GDM1 (cell line): Measurements from ENCODE around the gene ARMC7.
A peak's percentile ranks its signal among the peaks of the same experiment; 100 is the strongest.
"Not testable (repeated sequence)": the region's sequence is repeated elsewhere in the genome, so short reads cannot be mapped to it uniquely, and the experiment has no call there.

ENCODE experiments used
- DNase-seq: peaks from one replicate; lab custom pipeline; 2025; lab: John Stamatoyannopoulos, UW

ARMC7 gene

DNA sequence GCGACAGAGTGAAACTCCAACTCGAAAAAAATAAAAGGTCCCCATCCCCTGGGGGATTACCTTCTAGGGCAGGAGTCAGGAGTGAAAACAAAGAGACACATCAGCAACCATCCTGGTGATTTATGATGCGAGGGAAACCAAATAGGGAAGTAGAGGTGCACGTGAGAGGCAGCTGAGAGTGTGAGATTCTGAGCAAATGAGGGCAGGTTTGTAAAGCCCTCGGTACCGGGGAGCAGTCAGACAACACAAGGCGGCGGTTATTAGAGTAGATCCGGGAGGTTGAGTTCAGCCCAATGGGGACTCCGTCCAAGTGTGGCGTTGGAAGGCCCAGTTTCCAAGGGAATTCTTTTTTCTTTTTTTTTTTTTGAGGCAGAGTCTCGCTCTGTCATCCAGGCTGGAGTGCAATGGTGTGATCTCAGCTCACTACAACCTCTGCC, 7.4 kb upstream of the ARMC7 start:
- DNase-seq, result peak; percentile 73

- DNase-seq, result no peak
Measured at GRCh38 chr17:75103601-75104554, 5.9 kb upstream of the ARMC7 start.

DNA sequence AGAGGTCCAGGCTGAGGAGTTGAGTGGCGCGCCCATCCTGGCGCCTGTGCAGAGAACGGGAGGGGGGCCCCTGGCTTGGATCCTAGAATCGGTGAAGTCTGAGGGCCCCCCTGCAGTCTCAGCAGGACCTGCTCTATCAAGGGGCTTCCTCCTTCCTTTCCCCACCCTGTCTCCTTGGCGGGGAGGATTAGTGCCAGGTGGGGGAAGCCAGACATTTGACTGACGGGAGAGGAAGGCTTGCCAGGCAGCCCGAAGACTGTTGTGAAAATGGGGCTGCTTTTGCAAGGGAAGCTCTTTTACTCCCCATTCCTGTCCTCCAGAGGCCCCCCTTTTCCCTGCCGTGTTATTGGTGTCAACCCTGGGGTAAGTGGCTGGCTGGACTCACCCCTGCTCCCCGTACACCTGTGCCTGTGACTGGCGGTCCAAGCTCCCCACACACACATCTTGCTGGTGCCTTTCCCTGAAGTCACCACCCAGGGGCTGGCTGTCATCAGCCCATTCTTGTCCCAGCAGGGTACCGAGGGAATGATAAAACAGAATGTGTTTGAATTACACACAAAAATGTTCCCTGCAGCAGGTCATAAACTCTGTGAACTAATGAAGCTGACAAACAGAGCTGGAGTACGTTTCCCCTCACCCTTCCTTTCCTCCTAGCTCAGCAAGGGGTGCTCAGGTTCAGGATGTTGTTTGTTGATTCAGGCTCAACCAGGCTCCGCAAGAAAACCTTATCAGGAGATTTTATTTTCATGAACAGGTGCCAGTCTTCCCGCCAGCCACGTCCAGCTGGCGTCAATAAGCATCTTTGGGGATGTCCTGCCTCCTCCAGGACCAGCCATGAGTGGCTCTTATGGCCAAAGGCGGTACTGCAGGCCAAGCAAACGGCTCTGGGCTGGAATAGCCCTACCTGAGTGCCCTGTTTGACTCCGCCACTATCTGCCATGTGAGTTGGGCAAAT, 4.4 kb upstream of the ARMC7 start:
- no peak for DNase-seq

GRCh38 chr17:75108193-75108592, 1.6 kb upstream of the ARMC7 start:
- no peak for DNase-seq

GRCh38 chr17:75109046-75109406, 743 bp upstream of the ARMC7 start:
- peak; percentile 28 for DNase-seq

DNA sequence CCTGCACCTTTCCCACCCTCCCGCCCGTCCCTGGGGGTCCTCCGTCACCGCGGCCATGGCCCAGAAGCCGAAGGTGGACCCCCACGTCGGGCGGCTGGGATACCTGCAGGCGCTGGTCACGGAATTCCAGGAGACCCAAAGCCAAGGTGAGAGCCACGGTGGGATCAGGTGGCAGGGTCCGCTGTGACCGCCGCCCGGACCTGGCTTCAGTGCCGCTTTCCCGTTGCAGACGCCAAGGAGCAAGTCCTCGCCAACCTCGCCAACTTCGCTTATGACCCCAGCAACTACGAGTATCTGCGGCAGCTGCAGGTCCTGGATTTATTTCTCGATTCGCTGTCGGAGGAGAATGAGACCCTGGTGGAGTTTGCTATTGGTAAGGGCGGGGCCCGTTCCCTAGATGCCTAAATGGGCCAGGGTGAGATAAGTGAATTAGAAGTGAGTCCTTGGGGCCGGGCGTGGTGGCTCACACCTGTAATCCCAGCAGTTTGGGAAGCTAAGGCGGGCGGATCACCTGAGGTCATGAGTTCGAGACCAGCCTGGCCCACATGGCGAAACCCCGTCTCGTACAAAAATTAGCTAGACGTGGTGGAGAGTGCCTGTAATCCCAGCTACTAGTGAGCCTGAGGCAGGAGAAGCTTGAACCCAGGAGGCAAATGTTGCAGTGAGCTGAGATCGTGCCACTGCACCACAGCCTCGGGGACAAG, 617 bp downstream of the ARMC7 start:
- DNase-seq, result no peak

DNA sequence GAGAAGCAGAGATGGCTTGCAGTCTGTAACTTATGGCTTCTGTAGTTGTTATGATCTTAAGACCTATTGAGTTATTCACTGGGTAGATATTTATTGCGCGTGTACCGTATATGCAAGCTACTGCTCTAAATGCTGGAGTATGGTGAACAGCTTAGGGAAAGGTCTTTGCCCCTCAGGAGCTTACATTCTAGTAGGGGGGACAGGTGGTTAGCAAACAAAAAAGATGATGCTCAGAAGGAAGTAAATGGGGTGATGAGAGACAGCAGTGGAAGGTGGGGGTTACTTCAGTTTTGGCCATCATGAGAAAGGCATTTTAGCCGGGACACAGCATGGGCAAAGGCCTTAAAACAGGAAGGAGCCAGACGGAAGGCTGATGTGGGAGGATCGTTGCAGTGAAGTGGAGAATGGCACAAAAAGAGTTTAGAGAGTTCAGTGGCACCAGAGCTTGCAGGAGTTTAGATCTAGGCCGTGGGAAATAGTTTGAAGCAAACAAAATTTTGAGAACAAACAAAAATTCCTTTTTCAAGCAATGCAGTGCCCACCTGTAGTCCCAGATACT, 2.1 kb downstream of the ARMC7 start:
- DNase-seq, result no peak

- peak; percentile 65 for DNase-seq
Measured at GRCh38 chr17:75113798-75114551, 4.2 kb downstream of the ARMC7 start.

DNA sequence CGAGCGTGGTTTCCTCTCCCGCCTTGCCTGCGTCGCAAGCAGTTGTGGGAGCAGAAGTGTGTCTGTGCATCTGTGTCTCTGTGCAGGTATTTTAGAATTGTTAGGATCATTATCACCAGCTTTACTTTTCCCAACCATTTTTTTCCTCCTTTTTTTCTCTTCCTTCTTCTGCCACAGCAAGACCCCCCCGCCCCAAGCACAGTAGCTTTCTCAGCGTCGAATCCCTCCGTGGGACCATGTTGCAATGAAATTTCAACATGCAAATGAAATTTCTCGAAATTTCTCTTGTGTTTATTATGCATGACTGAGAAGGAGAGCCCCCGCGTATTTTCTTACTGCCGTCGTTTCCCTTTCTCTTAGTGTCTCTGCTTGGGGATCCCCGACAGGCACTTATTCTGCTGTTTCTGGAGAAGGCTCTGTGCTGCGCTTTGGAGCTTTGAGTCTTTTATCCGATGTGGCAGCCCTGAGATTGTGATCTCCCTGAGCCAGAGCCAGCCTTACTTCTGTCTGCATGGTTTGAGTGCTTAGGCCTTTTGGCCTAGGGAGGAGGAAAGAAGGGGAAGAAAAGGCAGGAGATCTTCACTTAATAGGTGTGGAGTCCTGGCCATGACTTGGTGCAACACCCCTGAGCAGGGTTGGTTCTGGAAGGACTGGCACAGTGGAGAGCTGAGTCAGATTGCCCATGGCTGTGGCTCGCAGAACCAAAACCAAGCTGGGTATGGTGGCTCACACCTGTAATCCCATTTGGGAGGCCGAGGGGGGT, 5.0 kb downstream of the ARMC7 start:
- no peak for DNase-seq

DNA sequence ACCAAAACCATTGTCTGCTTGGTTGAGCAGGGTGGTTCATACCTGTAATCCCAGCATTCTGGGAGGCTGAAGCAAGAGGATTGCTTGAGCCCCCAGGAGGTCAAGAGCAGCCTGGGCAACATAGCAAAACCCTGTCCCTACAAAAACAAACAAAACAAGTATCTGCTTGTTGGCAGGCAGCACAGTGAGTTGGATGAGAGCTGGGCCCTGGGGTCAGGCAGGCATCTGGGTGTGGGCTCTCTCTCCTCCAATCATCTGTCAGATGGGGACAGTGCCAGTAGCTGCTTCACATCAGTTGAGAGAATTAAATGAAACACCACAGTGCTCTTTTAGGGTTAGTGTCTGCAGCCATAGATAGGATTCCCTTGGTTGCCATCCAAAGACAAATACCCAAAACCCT, 5.8 kb downstream of the ARMC7 start:
- no peak for DNase-seq

- no peak for DNase-seq
Measured at GRCh38 chr17:75116737-75117136, 7.0 kb downstream of the ARMC7 start.

GRCh38 chr17:75118307-75118706, 8.5 kb downstream of the ARMC7 start:
- no peak for DNase-seq

GRCh38 chr17:75124041-75124818, 14.5 kb downstream of the ARMC7 start:
- DNase-seq, result no peak

DNA sequence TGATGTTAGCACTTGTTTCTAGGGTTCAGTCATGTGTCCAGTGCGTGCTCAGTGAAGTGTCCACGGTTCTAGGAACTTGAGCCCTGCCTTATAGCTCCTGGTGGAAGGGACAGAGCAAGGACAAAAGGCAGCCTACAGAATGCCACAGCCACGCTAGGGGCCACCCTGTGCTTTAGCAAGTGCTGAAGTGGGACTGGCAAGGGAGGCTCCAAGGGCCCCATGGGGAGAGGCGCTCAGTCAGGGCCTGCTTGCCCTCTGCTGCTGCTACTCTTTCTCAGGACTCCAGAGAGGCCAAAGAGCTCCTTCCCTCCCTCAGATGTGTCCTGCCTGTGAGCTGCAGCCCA, 15.0 kb downstream of the ARMC7 start:
- no peak for DNase-seq

- no peak for DNase-seq
Measured at GRCh38 chr17:75125984-75126383, 16.2 kb downstream of the ARMC7 start.

DNA sequence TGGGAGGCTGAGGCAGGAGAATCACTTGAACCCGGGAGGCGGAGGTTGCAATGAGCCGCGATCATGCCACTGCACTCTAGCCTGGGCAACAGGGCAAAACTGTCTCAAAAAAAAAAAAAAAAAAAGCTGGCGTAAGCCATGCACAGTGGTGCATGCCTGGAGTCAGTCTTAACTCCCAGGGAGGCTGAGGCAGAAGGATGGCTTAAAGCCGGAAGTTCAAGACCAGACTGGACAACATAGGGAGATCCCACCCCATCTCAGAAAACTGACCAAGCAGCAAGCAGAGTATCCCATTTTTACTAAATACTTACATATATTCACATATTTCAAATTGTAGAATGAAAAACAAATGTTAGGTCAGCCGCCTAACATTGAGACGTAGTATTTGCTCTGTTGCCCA, 17.2 kb downstream of the ARMC7 start:
- DNase-seq, result no peak

GRCh38 chr17:75127936-75128335, 18.2 kb downstream of the ARMC7 start:
- not testable (repeated sequence) for DNase-seq

DNA sequence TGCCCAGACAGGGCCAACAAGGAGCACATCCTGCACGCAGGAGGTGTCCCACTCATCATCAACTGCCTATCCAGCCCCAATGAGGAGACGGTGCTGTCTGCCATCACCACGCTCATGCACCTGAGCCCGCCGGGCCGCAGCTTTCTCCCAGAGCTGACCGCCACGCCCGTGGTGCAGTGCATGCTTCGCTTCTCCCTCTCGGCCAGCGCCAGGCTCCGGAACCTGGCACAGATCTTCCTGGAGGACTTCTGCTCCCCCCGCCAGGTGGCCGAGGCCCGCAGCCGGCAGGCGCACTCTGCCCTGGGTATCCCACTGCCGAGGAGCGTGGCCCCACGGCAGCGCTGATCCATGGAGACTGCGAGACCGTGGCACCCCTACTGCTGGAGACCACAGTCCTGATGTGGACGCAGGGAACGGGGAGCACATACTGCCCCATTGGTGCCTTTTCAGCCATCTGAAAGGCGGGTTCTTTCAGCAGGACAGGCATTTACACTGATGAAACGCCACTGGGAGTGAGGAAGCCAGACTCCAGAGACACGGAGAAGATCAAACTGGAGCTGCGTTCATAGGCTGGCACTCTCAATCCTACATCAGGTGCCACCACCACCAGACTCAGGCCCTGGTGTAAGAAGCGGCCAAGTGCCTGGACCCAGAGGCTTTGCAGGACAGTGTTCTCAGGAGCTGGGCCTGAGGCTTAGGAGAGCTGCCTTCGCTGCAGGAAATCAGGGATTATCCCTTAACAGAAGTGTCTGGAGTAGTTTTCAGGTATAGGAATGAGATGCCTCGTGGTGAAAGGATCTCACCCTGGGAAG, 19.1 kb downstream of the ARMC7 start:
- DNase-seq, result no peak

GRCh38 chr17:75129576-75129975, 19.8 kb downstream of the ARMC7 start:
- no peak for DNase-seq
